Stimulated activated CD8-positive, alpha-beta memory T cell treated with anti-CD3 and anti-CD28 coated beads, Interleukin-4, amount 100 ng/mL, for 48 hours (primary cell): ENCODE data around the gene C6orf163.
A peak's percentile ranks its signal among the peaks of the same experiment; 100 is the strongest.
"Not testable (repeated sequence)": the region's sequence is repeated elsewhere in the genome, so short reads cannot be mapped to it uniquely, and the experiment has no call there.

Experiments used
- DNase-seq: peaks from one replicate; pipeline ENCODE4 v3.0.0-alpha.2; 2020

Gene C6orf163

DNA sequence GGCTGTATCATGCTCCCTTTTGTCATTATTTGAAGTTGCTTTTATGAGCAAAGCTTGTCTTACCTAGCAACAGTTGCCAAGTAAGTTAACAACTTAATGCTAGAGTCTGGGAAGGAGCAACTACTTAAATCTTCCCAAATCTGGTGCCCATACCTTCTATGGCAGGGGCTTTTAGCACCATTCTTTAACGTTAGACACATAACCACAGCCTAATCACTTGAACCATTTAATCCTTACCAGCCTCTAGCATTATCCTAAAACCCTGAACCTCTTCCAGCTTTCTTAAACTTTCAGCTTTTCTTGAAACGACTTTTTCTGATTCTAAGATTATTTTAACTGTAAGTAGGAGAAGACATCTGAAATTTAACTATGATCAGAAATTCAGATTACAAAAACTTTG is at the start of gene C6orf163:
Gene C6orf163 (plus strand): TSS at position 83 of the 400 bp plus-strand sequence. CDS start 287 bp downstream, at position 370.
- no peak for DNase-seq

- DNase-seq, result no peak
Observed at GRCh38 chr6:87297119-87297518, 47.5 kb upstream of the C6orf163 start.

DNA sequence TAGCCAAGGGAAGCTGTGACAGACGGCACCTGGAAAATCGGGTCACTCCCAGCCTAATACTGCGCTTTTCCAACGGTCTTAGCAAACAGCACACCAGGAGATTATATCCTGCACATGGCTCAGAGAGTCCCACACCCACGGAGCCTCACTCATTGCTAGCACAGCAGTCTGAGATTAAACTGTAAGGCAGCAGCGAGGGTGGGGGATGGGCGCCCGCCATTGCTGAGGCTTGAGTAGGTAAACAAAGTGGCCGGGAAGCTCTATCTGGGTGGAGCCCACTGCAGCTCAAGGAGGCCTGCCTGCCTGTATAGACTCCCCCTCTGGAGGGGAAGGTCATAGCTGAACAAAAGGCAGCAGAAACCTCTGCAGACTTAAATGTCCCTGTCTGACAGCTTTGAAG is 43.3 kb upstream of the C6orf163 start:
- DNase-seq, result not testable (repeated sequence)

DNA sequence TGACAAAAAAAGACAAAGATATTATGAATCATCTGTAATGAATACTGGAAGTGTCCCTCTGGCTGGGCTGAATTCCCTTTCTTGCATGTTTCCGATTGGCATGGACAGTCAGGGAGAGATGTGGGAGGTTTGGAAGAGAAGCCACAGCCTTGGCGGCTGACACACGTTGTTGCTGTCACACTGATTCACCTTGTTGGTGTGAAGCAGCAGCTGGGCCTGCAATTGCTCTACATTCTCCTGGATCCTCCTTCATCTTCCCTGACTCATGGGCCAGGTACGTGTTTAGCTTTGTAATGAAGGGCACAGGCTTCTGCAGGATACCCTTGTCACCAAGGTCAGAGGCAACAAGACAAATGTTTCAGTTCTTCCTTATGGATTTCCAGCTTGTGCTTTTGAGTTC is 35.6 kb upstream of the C6orf163 start:
- no peak for DNase-seq

DNA sequence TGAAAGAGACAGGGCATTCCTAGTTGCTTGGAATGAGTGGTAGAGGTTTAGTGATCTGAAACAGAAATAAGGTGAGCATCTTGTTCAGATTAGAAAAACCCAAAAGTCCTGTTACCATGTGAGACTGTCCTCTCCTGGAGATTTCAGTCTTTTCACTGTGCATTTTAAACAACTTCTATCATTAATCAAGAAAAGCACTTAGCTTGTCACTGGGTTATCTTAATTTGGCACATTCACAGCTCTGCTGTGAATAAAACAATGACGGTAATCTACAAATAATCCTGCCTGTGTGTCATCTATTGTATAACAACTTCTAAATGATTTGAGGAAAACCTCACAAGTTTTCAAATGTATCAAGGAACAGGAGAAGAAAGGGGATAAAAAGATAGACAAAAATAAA is 31.8 kb upstream of the C6orf163 start:
- no peak for DNase-seq

DNA sequence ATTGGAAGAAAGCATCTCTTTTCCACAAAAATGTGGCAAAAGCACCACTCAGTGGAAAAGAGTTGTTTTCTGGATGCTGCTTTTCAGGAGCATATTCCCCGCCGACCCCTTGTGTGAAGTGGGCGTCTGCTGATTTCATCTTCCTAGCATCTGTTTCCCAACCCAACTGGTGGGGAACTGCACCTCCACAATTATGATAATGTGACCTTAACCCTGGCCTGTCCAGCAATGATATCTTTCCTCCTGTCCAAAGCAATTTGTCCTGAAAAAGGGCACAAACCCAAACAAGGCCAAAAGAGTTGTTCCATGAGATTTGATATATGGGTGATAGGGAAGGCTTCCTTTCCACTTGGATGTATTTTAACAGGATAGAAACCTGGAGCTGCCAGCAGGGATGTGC is 29.5 kb upstream of the C6orf163 start:
- no peak for DNase-seq

DNA sequence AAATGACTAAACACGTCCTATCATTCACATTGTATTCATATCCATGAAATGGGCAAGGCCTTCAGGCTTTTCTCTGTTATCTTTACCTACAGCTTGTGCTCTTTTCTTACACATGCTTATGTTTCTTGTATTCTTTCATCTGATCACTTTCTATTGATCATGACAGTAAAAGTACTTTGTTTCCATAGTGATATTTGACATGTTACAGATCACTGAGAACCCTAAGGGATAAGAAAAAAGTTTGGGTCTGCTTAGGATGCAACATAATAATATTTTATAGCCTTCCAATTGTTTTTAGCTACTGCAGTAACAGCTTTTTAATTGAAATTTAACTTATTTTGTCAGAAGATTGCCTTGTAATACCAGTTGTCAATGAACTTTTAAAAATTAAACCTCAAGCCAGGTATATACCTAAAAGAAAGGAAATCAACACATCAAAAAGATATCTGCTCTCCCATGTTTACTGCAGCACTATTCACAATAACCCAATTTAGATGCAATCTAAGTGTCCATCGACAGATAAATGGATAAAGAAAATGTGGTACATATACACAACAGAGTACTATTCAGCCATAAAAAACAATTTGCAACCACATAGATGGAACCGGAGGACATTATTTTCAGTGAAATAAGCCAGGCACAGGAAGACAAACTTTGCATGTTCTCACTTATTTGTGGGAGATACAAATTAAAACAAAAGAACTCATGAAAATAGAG is 25.2 kb upstream of the C6orf163 start:
- DNase-seq, result no peak

GRCh38 chr6:87322304-87323212 is 22.1 kb upstream of the C6orf163 start, which contains the start of gene SMIM8:
TSS of gene SMIM8 (plus strand) at chr6:87322588. CDS start at chr6:87337032, 14,444 bp downstream.
- peak; percentile 93 for DNase-seq

GRCh38 chr6:87323880-87324279 is 20.7 kb upstream of the C6orf163 start:
- DNase-seq, result not testable (repeated sequence)

DNA sequence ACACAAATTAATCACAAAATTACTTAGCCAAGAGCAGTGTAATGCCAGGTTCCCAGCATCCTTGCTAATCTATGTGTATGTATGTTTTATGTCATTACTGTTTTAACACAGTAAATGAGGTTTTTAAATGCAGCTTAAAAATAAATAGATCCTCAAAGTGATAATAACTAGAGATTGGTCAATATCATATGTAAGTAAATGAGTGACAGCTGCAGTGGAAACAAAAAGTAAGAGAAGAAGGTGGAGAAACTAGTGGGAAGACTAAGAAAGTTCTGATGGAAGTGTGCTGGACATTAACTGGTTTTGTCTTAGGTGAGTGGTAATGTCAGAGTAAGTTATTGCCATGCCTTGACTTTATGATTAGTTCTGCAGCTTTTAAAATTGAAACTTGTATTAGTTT is 13.7 kb upstream of the C6orf163 start:
- DNase-seq, result no peak

- DNase-seq, result no peak
Observed at GRCh38 chr6:87333033-87333432, 11.6 kb upstream of the C6orf163 start.

DNA sequence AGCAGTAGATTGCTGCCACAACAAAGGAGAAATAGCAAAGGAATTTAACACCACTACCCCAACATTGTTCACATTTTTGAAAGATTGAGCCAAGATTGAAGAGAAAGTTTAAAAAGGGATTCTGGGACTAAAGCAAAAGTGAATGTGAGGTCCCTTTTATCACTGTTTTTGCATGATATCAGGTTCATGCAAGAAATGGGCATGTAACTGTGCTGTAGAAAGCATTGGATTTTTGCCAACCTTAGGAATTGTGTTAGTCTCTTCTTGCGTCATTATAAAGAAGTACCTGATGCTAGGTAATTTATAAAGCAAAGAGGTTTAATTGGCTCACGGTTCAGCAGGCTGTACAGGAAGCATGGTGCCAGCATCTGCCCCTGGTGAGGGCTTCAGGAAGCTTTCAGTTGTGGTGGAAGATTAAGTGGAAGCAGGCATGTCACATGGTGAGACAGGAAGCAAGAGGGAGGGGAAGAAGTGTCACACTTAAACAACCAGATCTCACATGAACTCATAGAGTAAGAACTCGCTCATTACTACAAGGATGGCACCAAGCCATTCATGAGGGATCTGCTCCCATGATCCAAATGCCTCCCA is 10.9 kb upstream of the C6orf163 start:
- DNase-seq, result no peak

GRCh38 chr6:87334683-87335082 is 9.9 kb upstream of the C6orf163 start:
- DNase-seq, result no peak

DNA sequence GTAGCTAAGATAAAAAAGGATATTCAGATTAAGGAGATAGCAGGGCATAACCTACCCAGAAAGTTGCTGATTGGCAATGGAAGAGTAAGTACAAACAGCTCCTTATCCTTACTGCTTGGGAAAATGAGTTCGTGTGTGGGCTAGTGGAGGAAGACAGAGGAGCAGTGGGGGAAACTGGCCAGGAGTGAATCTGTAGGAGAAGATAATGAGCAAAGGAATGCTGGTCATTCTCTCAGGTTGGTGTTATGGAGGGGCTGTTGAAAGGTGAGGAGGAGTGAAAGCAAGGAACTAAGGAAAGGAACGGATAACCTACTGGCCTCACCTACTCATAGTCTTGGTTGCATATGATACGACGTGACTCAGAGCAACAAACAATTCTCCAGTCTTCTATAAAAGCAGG is 8.2 kb upstream of the C6orf163 start:
- DNase-seq, result no peak

GRCh38 chr6:87340230-87340629 is 4.4 kb upstream of the C6orf163 start:
- DNase-seq, result no peak

DNA sequence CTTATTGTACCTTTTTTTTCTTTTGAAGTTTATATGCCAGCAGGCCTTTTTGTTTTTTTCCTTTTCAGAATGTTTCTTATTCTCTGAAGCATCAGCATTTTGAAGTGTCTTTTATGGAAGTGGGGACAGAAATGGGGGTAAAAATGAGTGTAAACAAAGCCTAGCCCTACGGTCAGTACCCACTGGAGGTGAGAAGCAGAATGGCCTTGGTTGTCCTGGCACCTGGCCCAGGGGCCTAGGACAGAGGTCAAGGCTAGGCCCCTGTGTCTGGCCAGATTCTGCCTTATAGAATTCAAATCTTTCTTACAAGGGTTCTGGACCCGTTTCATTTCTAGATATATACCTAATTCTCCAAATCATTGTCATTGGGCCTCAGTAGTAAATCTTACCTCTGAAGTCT is 3.5 kb upstream of the C6orf163 start:
- DNase-seq, result no peak

DNA sequence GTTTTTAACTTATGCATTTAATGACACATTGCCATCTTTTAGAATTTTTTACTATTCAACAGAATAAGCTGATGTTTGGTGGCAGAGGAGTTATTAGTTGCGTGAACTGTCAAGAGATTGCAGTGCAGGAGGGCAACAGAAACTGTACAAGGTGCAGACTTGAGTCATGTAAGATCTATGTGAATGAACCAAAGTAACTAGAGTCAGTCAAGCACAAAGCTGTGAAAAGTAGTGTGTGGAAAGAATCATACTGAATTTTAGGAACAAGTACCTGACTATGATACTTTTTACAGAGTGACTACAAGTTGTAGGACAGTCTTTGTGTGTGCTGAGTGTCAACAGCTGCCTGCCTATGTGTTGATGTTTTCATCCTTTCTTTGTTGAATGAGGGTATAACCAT is 2.7 kb upstream of the C6orf163 start:
- no peak for DNase-seq

- no peak for DNase-seq
Observed at GRCh38 chr6:87342829-87343228, 1.8 kb upstream of the C6orf163 start.

- no peak for DNase-seq
Observed at GRCh38 chr6:87346700-87347099, 2.1 kb downstream of the C6orf163 start.

- no peak for DNase-seq
Observed at GRCh38 chr6:87349896-87350295, 5.3 kb downstream of the C6orf163 start.

- DNase-seq, result no peak
Observed at GRCh38 chr6:87350516-87350915, 5.9 kb downstream of the C6orf163 start.

DNA sequence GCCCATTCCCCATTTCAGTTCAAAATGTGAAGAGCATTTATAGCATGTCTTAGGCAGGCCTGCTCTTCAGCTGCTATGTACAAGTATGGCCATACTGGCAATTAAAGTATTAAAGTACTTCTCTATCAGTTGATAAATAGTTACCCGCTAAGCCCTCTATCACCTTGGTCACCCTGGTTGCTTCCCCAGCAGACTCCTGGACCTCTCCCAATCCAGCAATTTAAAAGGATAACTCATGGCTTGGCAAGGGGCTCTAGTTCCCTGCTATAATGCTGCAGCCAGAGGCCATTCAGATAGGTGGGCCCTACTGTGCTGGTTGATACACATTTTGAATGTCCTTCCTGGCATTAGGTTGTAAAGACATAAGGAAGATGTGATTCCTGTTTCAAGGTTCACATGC is 7.0 kb downstream of the C6orf163 start:
- DNase-seq, result no peak

DNA sequence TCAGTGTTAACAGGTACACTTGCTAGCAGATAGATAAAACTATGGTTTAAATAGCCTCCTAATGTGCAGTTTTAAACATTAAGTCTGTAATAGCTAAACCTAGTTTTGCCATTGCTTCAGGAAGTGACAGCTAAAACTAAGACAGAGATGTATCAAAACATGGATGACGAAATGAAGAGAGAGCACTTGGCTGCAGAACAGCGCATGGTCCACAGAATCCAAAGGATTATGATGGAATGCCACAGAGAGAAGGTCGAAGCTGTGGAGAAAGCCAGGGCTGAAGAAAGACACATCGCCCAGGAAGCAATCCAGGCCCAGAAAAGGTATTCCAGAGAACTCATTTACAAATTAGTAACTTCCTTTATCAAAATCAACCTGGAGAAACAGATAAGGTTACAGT is 11.6 kb downstream of the C6orf163 start:
- no peak for DNase-seq
